Stimulated activated CD8-positive, alpha-beta memory T cell treated with anti-CD3 and anti-CD28 coated beads, Interleukin-15, amount 100 ng/mL, for 1 hour (primary cell): ENCODE results near the gene TAGLN3.

Experiments used
- DNase-seq: peaks from one replicate; pipeline ENCODE4 v3.0.0-alpha.2; 2020; ENCODE audit warnings: low read depth

TAGLN3 gene

GRCh38 chr3:112048911-112049310 lies 50.2 kb downstream of the TAGLN3 start:
- no peak for DNase-seq

GRCh38 chr3:112053229-112053628 lies 54.5 kb downstream of the TAGLN3 start:
- no peak for DNase-seq

- no peak for DNase-seq
Measured at GRCh38 chr3:112056451-112056929, 57.8 kb downstream of the TAGLN3 start.

GRCh38 chr3:112059497-112059896 lies 60.8 kb downstream of the TAGLN3 start:
- no peak for DNase-seq

- DNase-seq, result no peak
Measured at GRCh38 chr3:112061152-112061551, 62.4 kb downstream of the TAGLN3 start.
